CD4-positive, alpha-beta T cell treated with Interleukin-17A for 4 hours (primary cell): Measurements from ENCODE around the gene ORM2.
"Not testable (repeated sequence)": the region's sequence is repeated elsewhere in the genome, so short reads cannot be mapped to it uniquely, and the experiment has no call there.

ENCODE experiments used
- DNase-seq: peaks from one replicate; pipeline ENCODE4 v3.0.0-alpha.2; 2020; ENCODE audit warnings: mixed read lengths

Gene ORM2

DNA sequence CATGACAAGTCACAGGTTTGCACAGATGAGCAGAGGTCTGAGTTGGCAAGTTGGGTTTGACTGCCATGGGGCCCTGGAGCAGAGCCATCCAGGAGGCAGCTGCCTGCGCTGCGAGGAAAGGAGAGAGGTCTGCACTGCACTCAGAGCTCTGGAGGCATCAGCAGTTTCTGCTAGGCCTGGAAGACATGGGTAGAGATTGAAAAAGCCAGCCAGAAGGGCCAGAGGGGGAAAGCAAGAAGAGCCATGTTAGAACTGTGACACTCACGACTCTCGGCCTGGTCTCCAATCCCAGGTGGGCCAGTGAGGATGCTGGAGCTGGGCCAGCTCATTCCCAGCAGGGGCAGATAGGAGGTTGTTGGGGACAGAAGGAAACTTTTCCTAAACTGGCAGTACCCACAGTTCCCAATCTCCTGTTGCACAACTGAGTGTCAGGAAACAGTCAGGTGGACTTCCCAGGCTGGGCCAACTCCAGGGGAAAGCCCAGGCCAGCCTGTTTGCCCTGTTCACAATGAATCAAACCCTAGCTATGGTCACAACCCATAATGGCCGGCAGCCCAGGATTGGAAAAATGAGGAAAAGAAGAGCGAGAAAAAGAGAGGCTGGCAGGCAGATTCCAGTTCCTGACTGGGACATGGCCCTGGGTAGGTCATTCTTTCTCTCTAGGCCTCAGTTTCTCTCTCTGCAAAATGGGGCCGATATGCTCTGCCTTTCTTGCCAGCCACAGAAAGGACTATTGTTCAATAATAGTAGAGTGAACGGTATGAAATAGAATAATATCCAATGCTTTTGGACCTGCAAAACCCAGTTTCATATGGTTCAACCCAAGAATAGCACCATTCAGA, 14.6 kb upstream of the ORM2 start:
- DNase-seq = no peak

DNA sequence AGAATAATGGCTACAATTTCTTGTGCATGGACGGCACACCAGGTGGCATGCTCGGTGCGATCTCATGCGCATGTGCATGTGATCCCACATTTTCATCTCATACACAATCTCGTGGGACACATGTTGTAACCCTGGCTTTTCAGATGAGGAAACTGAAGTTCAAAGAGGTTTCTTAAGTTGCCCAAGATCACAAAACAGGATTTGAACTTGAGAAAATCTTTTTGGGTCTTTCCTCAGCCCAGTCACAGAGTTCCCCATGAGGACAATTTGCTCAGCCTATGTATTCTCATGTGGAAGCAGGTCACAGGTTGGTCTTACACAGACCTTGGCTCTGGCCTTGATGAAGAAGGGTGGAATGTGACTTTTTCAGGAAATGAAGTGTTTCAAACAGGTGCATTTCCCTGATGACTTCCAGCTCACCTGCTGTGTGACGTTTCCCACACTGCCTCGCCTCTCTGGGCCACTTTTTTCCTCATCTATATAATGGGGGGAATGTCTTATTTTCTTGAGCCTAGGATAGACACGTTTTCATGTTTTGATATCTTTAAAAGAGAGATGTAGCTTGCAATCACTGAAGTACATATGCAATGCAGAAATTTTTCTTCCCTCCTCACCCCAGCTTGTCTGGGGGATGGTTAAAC, 13.8 kb upstream of the ORM2 start:
- no peak for DNase-seq

DNA sequence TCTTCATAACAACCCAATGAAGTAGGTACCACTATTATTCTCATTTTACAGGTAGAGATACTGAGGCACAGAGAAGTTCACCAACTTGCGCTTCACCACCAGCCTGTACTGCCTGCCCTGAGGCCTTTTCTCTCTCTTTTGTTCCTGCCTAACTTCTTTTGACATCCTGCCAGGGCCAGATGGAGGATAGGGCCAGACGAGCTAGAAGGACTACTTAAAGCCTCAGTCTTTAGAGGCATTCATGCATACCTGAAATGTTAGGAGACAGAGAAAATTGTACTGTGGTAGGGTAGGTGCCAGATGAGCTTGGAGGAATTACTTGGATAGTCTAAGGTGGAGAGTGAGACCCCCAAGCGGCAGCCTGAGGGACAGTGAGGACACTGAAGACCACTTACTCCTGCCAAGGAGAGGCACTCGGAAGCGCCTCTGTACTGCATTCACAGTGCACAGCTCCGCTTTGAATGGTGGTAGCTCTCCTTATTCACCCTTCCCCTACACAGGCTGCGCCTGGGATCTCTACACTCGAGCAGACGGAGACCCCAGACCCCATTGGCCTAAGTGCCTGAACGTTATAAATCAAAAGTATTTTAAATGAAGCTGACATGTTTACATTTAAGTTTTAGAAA, 13.0 kb upstream of the ORM2 start:
- DNase-seq = no peak

DNA sequence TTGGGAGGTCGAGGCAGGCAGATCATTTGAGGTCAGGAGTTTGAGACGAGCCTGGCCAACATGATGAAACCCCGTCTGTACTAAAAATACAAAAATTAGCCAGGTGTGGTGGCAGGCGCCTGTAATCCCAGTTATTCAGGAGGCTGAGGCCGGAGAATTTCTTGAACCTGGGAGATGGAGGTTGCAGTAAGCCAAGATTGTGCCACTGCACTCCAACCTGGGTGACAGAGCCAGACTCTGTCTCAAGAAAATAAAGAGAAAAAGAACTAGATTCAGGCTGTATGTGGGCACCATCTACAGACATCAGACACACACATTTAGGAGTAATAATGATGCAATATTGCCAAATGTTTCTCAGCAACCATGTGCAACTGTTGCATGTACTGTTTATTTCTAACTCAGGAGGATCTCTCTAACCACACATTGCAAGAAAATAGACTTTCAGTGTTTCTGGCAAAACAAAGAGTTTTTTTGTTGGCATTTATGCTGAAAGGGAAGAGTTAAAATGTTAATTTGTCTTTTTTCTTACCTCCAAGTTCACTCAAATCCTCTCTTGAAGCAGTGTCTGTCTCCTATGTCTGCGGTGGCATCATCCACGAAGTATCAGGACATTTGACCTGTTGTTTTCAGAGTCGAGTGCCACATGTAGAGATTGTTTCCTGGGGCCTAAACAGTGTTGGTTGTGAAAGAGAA, 11.9 kb upstream of the ORM2 start:
- no peak for DNase-seq

DNA sequence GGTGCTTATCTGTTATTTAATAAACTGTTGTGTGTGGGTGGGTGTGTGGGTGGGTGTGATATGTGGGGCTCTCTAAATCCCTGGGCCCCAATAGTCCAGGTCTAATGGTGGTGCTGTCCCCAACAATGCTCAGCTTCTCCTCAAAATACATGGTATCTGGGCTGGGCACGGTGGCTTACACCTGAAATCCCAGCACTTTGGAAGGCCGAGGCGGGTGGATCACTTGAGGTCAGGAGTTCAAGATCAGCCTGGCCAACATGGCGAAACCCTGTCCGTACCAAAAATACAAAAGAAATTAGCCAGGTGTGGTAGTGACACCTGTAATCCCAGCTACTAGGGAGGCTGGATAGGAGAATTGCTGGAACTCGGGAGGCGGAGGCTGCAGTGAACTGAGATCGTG, 11.3 kb upstream of the ORM2 start:
- no peak for DNase-seq

DNA sequence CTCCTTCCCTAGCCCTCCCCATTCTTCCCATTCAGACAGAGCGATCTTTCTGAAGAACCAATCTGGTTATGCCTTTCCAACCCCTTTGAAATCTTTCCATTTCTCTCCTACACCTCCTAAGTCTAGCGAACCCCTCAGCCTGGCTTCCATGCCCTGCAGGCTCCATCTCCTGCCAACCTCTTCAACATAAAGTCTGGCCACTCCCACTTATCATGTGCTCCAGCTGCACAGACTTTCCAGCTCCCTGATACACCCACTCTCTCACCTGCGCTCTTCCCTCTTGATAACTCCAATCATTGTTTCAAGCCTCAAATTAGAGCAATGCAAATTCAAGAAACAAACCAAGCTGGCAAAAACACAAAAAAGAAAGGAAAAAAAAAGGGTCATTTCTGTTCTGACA, 10.5 kb upstream of the ORM2 start:
- DNase-seq = no peak

DNA sequence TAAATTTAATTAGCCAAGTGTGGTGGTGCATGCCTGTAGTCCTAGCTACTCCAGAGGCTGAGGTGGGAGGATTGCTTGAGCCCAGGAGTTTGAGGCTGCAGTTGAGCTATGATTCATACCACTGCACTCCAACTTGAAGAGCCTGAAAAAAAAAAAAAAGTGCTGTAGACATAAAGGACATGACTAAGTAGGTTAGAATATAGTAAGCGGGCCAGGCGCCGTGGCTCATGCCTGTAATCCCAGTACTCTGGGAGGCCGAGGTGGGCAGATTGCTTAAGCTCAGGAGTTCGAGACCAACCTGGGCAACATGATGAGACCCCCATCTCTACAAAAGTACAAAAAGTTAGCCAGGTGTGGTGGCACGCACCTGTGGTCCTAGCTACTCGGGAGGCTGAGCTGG, 9.0 kb upstream of the ORM2 start:
- DNase-seq = not testable (repeated sequence)

DNA sequence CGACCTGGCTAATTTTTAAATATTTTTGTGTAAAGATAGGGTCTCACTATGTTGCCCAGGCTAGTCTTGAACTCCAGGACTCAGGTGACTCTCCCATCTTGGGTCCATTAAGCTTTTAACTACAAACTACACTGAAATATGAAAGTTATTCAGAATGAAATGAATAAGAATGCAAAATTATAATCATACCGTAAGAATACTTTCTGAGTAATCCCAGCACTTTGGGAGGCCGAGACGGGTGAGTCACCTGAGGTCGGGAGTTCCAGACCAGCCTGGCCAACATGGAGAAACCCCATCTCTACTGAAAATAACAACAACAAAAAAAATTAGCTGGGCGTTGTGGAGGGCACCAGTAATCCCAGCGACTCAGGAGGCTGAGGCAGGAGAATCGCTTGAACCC, 7.9 kb upstream of the ORM2 start:
- DNase-seq = no peak

DNA sequence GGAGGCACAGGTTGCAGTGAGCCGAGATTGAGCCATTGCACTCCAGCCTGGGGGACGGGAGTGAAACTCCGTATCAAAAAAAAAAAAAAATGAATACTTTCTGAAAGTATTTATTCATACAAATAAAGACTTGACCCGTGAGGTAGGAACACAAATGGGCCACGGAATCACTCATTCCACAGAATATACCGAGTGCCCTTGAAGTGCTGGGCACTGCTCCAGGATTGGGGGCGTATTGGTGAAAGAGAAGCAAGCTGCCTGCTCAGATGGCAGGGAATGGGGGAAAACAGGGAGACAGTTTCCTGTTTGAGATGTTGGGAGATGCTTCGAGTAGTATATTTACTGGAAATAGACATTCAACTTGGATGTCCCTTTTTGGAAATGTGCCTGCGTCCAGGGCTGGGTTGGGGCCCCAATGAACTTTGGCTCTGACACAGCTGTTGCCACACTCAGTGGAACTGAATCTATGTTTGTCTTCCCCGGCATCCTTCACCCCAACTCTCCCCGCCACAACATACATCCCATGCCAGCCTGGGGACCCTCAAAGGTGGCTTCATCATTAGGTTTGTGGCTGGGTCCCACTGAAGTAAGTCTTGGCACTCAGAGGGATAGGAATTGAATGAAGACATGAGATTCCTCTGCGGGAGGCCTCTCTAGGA, 7.4 kb upstream of the ORM2 start:
- not testable (repeated sequence) for DNase-seq

DNA sequence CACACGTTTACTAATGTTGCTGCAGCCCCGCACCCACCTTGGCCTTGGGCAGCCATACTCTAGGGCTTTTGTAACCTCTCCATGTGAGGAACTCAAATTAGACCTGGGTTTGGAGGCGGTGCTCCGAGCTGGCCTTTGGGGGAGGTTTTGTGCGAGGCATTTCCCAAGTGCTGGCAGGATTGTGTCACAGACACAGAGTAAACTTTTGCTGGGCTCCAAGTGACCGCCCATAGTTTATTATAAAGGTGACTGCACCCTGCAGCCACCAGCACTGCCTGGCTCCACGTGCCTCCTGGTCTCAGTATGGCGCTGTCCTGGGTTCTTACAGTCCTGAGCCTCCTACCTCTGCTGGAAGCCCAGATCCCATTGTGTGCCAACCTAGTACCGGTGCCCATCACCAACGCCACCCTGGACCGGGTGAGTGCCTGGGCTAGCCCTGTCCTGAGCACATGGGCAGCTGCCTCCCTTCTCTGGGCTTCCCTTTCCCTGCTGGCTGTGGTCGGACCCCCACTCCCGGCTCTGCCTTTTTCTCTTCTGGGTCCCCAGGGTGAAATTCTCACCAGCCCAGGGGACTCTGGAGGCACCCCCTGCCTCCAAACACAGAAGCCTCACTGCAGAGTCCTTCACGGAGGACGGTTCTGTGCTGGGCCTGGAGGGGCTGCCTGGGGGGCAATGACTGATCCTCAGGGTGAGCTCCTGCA, 6.7 kb upstream of the ORM2 start, which contains the start of gene ORM1:
Gene ORM1, plus strand, starts transcription at position 268 of the 701 bp plus-strand sequence. Its CDS starts 36 bp downstream, at position 304.
- DNase-seq = not testable (repeated sequence)

DNA sequence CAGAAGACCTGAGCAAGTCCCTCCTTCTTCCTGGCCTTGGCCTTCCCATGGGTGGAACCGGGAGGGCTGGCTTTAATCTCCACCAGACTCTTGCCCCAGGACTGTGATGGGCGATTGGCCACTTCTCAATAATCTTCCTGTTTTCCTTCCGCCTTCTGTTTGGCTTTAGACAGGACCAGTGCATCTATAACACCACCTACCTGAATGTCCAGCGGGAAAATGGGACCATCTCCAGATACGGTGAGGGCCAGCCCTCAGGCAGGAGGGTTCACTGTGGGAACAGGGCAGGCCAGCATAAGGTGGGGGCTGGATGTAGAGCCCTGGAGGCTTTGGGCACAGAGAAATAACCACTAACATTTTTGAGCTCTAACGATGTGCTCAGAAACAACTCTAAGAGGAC, 5.8 kb upstream of the ORM2 start:
- DNase-seq = not testable (repeated sequence)

DNA sequence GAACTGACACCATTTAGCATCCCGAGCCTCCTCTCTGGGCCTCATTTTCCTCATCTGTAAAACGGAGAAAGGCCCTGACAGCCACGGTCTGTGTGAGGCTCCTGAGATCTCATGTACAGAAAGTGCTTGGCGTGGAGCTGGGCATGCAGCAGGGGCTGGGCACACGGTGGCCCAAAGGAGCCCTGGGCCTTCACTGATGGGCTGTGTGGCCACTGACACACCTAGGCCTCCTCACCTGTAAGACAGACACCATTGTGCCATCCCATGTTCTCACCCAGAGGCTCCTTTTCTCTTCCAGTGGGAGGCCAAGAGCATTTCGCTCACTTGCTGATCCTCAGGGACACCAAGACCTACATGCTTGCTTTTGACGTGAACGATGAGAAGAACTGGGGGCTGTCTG, 5.2 kb upstream of the ORM2 start:
- no peak for DNase-seq

DNA sequence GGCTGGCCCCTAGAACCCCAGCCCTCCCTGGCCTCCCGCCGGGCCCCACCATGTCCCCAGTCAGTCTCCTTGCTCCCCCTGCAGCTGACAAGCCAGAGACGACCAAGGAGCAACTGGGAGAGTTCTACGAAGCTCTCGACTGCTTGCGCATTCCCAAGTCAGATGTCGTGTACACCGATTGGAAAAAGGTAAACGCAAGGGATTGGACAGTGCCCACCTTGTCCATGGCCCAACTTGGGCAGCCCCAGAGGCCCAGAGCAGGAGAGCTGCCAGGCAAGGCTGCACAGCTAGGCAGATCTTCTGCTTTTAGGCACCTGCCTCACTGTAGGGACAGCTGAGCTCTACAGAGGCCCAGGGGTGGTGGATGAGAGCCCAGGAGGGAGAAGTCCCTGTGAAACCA, 4.7 kb upstream of the ORM2 start:
- DNase-seq = not testable (repeated sequence)

DNA sequence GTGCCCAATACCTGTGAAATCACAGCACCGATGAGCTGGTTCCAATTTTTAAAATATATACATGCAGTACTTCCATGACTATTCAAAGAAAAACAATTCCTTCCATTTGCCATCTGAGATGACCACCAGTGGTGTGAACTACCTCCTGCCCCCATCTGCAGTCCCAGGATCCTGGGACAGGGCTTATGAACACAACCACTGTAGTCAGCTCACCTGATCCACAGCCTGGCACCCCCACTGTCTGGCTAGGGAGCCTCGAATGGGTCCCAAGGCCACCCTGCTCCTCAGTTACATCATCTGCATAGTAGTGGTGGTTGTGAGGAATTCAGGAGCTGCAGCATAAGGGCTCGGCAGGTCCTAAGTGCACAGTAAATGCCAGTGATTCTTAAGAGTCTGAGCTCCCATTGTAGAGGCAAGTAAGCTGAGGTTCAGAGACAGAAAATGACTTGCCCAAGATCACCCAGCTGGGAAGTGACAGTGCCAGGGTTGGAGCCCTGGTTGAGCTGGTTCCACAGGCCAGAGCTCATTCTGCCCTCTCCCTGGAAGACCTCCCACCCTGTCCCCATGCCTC, 3.9 kb upstream of the ORM2 start:
- DNase-seq = not testable (repeated sequence)

DNA sequence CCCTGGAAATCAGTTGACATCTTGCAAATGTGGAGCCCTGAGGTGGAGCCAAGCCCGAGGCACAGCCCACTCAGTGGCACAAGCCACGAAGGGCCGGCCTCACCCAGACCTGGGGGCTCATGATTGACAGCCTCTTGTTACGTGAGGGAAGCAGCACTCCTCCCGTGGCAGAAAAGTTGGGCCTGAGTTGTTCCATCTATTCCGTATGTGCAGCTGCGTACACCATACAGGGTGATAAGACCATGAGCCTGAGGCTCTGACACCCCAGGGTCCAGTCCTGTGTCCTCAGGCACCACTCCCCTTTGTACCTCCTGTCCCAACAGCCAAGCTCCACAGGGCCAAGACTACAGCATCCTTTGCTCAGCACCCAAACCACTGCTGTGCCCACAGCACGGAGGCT, 1.9 kb upstream of the ORM2 start:
- DNase-seq = no peak

DNA sequence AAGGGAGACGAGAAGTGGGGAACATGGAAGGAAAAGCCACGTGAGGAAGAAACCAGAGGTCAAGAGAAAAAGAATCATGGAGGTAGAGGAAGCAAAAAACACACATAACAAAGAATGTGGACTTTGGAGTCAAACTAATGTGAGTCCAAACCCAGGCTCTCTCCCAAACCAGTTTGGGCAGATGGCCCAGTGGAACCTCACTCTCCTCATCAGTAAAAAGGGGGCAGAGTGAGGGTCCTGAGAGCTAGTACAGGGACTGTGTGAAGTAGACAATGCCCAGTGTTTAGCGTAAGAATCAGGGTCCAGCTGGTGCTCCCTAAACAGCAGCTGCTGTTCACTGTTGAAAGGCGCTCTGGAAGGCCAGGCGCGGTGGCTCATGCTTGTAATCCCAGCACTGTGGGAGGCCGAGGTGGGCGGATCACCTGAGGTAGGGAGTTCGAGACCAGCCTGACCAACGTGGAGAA, 1.3 kb upstream of the ORM2 start:
- DNase-seq = not testable (repeated sequence)

DNA sequence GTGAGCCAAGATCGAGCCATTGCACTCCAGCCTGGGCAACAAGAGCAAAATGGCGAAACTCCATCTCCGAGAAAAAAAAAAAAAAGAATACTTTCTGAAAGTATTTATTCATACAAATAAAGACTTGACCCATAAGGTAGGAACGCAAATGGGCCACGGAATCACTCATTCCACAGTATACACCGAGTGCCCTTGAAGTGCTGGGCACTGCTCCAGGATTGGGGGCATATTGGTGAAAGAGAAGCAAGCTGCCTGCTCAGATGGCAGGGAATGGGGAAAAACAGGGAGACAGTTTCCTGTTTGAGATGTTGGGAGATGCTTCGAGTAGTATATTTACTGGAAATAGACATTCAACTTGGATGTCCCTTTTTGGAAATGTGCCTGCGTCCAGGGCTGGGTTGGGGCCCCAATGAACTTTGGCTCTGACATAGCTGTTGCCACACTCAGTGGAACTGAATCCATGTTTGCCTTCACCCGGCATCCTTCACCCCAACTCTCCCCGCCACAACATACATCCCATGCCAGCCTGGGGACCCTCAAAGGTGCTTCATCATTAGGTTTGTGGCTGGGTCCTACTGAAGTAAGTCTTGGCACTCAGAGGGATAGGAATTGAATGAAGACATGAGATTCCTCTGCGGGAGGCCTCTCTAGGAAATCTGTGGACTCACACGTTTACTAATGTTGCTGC, 588 bp upstream of the ORM2 start:
- not testable (repeated sequence) for DNase-seq

DNA sequence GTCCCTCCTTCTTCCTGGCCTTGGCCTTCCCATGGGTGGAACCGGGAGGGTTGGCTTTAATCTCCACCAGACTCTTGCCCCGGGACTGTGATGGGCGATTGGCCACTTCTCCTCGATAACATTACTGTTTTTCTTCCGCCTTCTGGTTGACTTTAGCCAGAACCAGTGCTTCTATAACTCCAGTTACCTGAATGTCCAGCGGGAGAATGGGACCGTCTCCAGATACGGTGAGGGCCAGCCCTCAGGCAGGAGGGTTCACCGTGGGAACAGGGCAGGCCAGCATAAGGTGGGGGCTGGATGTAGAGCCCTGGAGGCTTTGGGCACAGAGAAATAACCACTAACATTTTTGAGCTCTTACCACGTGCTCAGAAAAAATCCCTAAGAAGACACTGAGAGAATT, 967 bp downstream of the ORM2 start:
- DNase-seq = no peak

DNA sequence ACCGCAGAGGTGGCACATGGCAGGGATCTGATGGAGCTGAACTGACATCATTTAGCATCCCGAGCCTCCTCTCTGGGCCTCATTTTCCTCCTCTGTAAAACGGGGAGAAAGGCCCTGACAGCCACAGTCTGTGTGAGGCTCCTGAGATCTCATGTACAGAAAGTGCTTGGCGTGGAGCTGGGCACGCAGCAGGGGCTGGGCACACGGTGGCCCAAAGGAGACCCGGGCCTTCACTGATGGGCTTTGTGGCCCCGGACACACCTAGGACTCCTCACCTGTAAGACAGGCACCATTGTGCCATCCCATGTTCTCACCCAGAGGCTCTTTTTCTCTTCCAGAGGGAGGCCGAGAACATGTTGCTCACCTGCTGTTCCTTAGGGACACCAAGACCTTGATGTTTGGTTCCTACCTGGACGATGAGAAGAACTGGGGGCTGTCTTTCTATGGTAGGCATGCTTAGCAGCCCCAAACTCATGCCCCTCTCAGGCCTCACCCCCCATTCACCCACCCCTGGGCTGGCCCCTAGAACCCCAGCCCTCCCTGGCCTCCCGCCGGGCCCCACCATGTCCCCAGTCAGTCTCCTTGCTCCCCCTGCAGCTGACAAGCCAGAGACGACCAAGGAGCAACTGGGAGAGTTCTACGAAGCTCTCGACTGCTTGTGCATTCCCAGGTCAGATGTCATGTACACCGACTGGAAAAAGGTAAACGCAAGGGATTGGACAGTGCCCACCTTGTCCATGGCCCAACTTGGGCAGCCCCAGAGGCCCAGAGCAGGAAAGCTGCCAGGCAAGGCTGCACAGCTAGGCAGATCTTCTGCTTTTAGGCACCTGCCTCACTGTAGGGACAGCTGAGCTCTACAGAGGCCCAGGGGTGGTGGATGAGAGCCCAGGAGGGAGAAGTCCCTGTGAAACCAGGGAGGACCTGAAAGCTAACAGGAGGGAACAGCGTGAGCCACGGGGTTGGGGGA, 1.8 kb downstream of the ORM2 start:
- not testable (repeated sequence) for DNase-seq
